ENCODE results near the gene CSMD2. TPM values are rescaled to one million over a fixed set of nuclear protein-coding genes. Genes with fewer than 3 reads are reported as not detected.

Gene CSMD2
- total and polyA plus RNA-seq, 7 experiments from 2014 or later = 0.02 TPM; not detected in 6

DNA sequence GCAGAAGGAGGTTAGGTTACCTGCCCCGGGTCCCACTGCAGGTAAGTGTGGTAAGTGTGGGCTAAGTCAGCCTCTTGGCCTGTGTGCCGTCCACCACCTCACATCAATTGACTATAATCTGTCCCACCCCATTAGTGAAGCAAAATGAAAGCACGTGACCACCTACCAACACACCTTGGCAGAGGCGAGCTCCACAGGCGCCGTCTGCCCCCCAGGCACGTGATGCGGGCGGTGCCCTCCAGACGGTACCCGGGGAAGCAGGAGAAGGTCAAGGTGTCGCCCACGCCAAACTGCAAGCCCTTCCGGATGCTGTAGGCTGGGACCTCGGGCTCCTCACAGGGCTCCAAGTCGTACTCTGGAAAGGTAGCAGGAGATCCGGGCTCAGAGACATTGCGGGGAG, 450.6 kb downstream of the CSMD2 start:
- no peak for ATAC-seq
- Histone ChIP-seq H3K4me1 (ENCODE audit: control insufficient read depth in 2 of 2, insufficient read depth in 2 of 2, low read length in 2 of 2) (no peaks in the 10 kb centered on the region), H3K9me3 (ENCODE audit: control insufficient read depth in 2 of 3, low read length in 3 of 3) (no peaks in the 10 kb centered on the region), H3K27me3 (ENCODE audit: control insufficient read depth in 2 of 2, insufficient read depth in 2 of 2, low read length in 2 of 2) (no peaks in the 10 kb centered on the region), H3K27ac (ENCODE audit: low read depth, low read length) (no peak overlapping the region), H3K36me3 (ENCODE audit: control insufficient read depth in 2 of 3, insufficient read depth in 3 of 3, low read length in 3 of 3) (no peaks in the 10 kb centered on the region), H3K4me3 (ENCODE audit: low read length) (no peak overlapping the region)
- ChIA-PET CTCF (no interaction called here), POLR2A (no interaction called here)
- no peak for DNase-seq
- Mint-ChIP-seq H3K9me3 (no peaks in the 10 kb centered on the region), H3K36me3 (no peaks in the 10 kb centered on the region), H3K27me3 (peaks cover 0 to 43% (median 17%) of the 10 kb centered on the region in 5 donors), H3K4me3 (no peak overlapping the region), H3K27ac (no peak overlapping the region), H3K4me1 (peaks cover 0 to 1% (median 0%) of the 10 kb centered on the region in 7 donors)
- intact Hi-C loops (cut with micrococcal nuclease) = no loop called here

DNA sequence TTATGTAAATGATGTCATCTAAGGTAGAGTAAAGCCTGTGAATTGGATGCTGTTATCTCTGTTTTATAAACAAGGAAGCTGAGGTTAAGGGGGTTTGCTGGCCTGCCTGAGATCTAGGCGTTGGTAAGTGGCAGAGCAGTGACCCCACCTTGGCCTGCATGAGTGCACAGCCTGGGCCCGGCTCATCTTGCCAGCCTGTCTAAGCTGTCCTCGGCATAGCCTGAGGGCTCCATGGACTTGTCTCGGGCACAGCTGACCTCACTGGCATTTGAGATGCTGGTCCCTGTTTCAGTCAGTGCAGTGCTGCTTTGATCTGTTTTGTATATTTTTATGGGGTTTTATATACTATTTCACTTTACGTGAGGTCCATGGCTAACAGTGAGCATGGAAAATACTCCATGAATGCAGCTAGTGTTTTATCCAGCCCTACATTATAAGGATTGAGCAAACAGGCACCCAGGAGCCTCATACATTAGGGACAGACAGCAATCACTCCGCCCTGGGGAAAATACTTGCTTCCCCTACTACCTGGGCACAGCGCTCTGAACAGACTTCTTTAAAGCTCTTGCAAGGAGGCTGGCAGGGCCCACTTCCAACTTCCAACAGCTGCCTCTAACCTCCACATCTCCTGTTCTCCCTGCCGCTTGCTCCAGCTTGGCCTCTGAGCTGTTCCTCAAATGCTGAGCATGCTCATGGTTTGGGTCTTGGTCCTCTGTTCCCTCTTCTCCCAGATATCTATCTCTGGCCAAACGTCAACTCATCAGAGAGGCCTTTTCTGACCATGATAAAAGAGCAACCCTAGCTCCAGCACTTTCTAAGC, 451.8 kb downstream of the CSMD2 start:
- Mint-ChIP-seq H3K4me1 (peaks cover 0 to 1% (median 0%) of the 10 kb centered on the region in 7 donors), H3K4me3 (no peak overlapping the region), H3K27ac (no peak overlapping the region), H3K9me3 (no peaks in the 10 kb centered on the region), H3K36me3 (no peaks in the 10 kb centered on the region), H3K27me3 (peaks cover 0 to 51% (median 24%) of the 10 kb centered on the region in 5 donors)
- intact Hi-C loops (cut with micrococcal nuclease) = no loop called here
- ChIA-PET POLR2A (no interaction called here), CTCF (no interaction called here)
- no peaks in the 10 kb centered on the region for H3K4me1 ChIP-seq (ENCODE audit: control insufficient read depth in 2 of 2, insufficient read depth in 2 of 2, low read length in 2 of 2)
- no peak for DNase-seq
- H3K27me3 ChIP-seq (ENCODE audit: control insufficient read depth in 2 of 2, insufficient read depth in 2 of 2, low read length in 2 of 2) = no peaks in the 10 kb centered on the region
- no peak for ATAC-seq
- no peaks in the 10 kb centered on the region for H3K9me3 ChIP-seq (ENCODE audit: control insufficient read depth in 2 of 3, low read length in 3 of 3)
- H3K27ac ChIP-seq (ENCODE audit: low read depth, low read length) = no peak overlapping the region
- H3K36me3 ChIP-seq (ENCODE audit: control insufficient read depth in 2 of 3, insufficient read depth in 3 of 3, low read length in 3 of 3) = no peaks in the 10 kb centered on the region
- no peak overlapping the region for H3K4me3 ChIP-seq (ENCODE audit: low read length)

DNA sequence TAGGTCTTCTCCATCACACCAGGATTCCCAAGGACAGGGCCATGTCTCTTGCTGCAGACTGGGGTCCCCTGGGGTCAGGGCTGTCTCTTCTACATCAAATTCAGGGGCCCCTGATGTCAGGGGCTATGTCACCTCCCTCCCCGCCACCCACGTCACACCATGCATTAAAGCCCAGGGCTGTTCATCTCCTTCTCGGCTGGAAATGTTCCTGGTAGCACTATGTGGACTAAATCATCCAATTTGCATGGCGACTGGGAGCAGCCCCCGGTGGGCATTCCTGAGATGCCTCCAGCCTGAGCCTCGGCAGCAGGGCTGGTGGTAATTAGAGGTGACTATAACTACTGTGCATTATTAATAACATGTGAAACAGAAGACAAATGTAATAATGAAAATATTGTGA, 452.8 kb downstream of the CSMD2 start:
- Histone ChIP-seq H3K27ac (ENCODE audit: low read depth, low read length) (no peak overlapping the region), H3K4me1 (ENCODE audit: control insufficient read depth in 2 of 2, insufficient read depth in 2 of 2, low read length in 2 of 2) (no peaks in the 10 kb centered on the region), H3K9me3 (ENCODE audit: control insufficient read depth in 2 of 3, low read length in 3 of 3) (no peaks in the 10 kb centered on the region), H3K27me3 (ENCODE audit: control insufficient read depth in 2 of 2, insufficient read depth in 2 of 2, low read length in 2 of 2) (no peaks in the 10 kb centered on the region), H3K36me3 (ENCODE audit: control insufficient read depth in 2 of 3, insufficient read depth in 3 of 3, low read length in 3 of 3) (no peaks in the 10 kb centered on the region), H3K4me3 (ENCODE audit: low read length) (no peak overlapping the region)
- Mint-ChIP-seq H3K36me3 (no peaks in the 10 kb centered on the region), H3K27me3 (peaks cover 0 to 49% (median 28%) of the 10 kb centered on the region in 5 donors), H3K27ac (no peak overlapping the region), H3K4me1 (no peaks in the 10 kb centered on the region), H3K4me3 (no peak overlapping the region), H3K9me3 (peaks cover 0 to 4% (median 0%) of the 10 kb centered on the region in 11 donors)
- CTCF ChIA-PET = no interaction called here
- POLR2A ChIA-PET = no interaction called here
- intact Hi-C loops (cut with micrococcal nuclease) = no loop called here
- ATAC-seq (no peak), DNase-seq (no peak)

DNA sequence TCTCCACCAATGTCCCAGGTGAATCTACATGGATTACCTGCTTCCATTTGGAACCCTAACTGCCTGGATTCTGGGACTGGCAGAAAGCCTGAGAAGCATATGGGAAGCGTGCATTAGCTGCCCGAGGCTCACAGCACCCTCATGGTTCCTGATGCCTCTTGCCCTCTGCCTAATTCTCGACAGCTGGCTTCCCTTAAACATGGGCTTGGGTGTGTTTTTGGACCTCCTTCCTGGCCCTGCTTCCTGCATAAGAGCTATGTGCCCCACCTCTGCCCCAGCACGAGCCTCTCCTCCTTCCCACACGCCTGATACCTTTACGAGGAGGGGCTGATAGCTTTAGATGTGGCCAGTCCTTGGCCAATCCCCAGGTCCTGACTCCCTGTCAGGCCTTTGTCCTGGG, 453.5 kb downstream of the CSMD2 start:
- Mint-ChIP-seq H3K36me3 (no peaks in the 10 kb centered on the region), H3K9me3 (peaks cover 0 to 5% (median 0%) of the 10 kb centered on the region in 11 donors), H3K4me3 (no peak overlapping the region), H3K27ac (no peak overlapping the region), H3K27me3 (peaks cover 0 to 51% (median 30%) of the 10 kb centered on the region in 5 donors), H3K4me1 (no peaks in the 10 kb centered on the region)
- DNase-seq (no peak), ATAC-seq (no peak)
- POLR2A ChIA-PET = no interaction called here
- Histone ChIP-seq H3K27ac (ENCODE audit: low read depth, low read length) (no peak overlapping the region), H3K27me3 (ENCODE audit: control insufficient read depth in 2 of 2, insufficient read depth in 2 of 2, low read length in 2 of 2) (no peaks in the 10 kb centered on the region), H3K4me3 (ENCODE audit: low read length) (no peak overlapping the region), H3K36me3 (ENCODE audit: control insufficient read depth in 2 of 3, insufficient read depth in 3 of 3, low read length in 3 of 3) (no peaks in the 10 kb centered on the region), H3K4me1 (ENCODE audit: control insufficient read depth in 2 of 2, insufficient read depth in 2 of 2, low read length in 2 of 2) (no peaks in the 10 kb centered on the region), H3K9me3 (ENCODE audit: control insufficient read depth in 2 of 3, low read length in 3 of 3) (no peaks in the 10 kb centered on the region)
- intact Hi-C loops (cut with micrococcal nuclease) = no loop called here
- CTCF ChIA-PET = no interaction called here

DNA sequence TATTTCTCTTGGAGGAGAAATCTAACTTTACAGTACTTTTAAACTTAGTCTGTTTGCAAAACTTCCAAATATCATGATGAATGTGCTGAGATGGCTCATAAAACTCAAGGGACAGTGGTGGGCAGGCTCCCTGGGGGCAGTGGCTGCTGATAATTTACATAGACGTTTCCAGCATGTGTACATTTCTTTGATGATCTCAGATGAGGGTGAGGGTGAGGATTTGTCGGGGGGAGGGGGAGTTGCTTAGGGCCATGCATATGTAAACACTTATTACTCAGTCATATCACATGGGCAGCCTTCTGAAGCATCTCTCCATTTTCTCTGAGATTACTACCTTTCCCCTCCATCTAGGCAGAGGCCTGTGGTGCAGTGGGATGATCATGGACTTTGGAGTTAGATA, 454.1 kb downstream of the CSMD2 start:
- Histone ChIP-seq H3K9me3 (ENCODE audit: control insufficient read depth in 2 of 3, low read length in 3 of 3) (no peaks in the 10 kb centered on the region), H3K27ac (ENCODE audit: low read depth, low read length) (no peak overlapping the region), H3K4me1 (ENCODE audit: control insufficient read depth in 2 of 2, insufficient read depth in 2 of 2, low read length in 2 of 2) (no peaks in the 10 kb centered on the region), H3K36me3 (ENCODE audit: control insufficient read depth in 2 of 3, insufficient read depth in 3 of 3, low read length in 3 of 3) (no peaks in the 10 kb centered on the region), H3K4me3 (ENCODE audit: low read length) (no peak overlapping the region), H3K27me3 (ENCODE audit: control insufficient read depth in 2 of 2, insufficient read depth in 2 of 2, low read length in 2 of 2) (no peaks in the 10 kb centered on the region)
- ATAC-seq (no peak), DNase-seq (no peak)
- Mint-ChIP-seq H3K27ac (no peak overlapping the region), H3K4me3 (no peak overlapping the region), H3K9me3 (peaks cover 0 to 5% (median 0%) of the 10 kb centered on the region in 11 donors), H3K4me1 (no peaks in the 10 kb centered on the region), H3K27me3 (peaks cover 0 to 53% (median 35%) of the 10 kb centered on the region in 5 donors), H3K36me3 (no peaks in the 10 kb centered on the region)
- ChIA-PET POLR2A (no interaction called here), CTCF (no interaction called here)
- intact Hi-C loops (cut with micrococcal nuclease) = no loop called here

DNA sequence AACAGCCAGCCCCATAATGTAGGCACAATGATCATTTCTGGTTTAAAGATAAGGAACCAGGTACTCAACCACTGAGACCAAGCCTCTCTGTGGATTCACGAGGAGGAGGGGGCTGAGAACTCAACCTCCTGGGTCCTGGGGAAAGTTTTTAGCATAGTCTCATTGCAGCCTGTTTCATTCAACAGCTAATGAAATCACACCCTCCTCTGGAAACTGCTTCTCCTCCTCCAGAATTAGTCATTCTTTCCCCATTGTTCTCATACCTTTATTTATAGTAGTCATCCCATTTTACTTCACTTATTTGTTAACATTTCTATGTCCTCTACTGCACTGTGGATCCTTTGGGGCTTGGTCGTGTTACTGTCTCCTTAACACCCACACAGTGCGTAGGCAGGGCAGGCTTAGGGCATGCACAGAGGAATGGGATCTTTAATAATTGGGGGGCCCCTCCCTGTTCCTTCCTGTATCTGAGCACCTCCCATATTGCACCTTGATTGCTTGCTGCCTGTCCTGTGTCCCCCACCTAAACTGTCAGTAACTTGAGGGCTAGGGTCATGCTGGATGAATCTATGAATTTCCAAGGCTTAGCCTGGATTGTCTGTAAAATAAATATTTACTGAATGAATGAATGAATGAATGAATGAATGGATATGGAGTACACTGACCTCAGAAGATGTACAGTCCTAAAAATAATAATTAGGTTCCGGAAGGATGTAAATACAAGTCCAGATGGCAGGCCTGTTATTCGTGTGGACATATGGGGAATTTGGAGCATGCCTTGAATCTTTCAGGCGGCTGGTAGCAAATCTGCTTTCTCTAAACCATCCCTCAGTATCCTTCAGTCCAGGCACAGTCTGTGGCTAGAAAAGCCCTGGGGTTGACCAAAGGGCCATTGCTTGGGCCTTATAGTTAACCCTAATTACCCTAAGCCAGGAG, 455.0 kb downstream of the CSMD2 start:
- Histone ChIP-seq H3K9me3 (ENCODE audit: control insufficient read depth in 2 of 3, low read length in 3 of 3) (no peaks in the 10 kb centered on the region), H3K27ac (ENCODE audit: low read depth, low read length) (no peak overlapping the region), H3K36me3 (ENCODE audit: control insufficient read depth in 2 of 3, insufficient read depth in 3 of 3, low read length in 3 of 3) (no peaks in the 10 kb centered on the region), H3K4me3 (ENCODE audit: low read length) (no peak overlapping the region), H3K27me3 (ENCODE audit: control insufficient read depth in 2 of 2, insufficient read depth in 2 of 2, low read length in 2 of 2) (no peaks in the 10 kb centered on the region), H3K4me1 (ENCODE audit: control insufficient read depth in 2 of 2, insufficient read depth in 2 of 2, low read length in 2 of 2) (no peaks in the 10 kb centered on the region)
- Mint-ChIP-seq H3K4me1 (no peaks in the 10 kb centered on the region), H3K27me3 (peaks cover 0 to 55% (median 36%) of the 10 kb centered on the region in 5 donors), H3K27ac (no peak overlapping the region), H3K36me3 (no peaks in the 10 kb centered on the region), H3K4me3 (no peak overlapping the region), H3K9me3 (peaks cover 0 to 5% (median 0%) of the 10 kb centered on the region in 11 donors)
- CTCF ChIA-PET = no interaction called here
- ATAC-seq (no peak), DNase-seq (no peak)
- POLR2A ChIA-PET = no interaction called here
- intact Hi-C loops (cut with micrococcal nuclease) = no loop called here
